ENCODE data around the gene ACOD1. TPM values are rescaled to one million over a fixed set of nuclear protein-coding genes. Genes with fewer than 3 reads are reported as not detected.

The ACOD1 gene
- total RNA-seq, 1 donor from 2014 or later, result not detected

DNA sequence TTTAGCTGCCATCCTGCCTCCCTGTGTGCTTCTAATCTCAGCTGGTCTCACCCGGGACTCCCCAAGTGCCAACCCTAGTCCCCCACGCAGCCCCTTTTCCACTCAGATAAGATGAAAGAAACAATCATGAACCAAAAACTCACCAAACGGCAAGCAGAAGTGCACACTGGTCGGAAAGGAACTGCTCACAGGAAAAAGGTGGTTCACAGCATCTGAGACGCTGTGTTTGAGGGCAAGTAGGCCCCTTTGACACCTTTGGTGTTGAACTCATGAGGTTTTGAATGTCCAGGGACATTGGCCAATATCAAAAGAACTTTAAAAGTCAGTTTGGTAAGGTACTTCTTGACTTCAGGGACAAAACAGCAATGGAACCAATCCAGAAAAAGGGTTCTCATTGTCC, 20.4 kb upstream of the ACOD1 start:
- Histone ChIP-seq H3K27me3 (no peaks in the 10 kb centered on the region), H3K4me3 (no peak overlapping the region), H3K36me3 (no peaks in the 10 kb centered on the region), H3K9me3 (no peaks in the 10 kb centered on the region), H3K27ac (no peak overlapping the region), H3K4me1 (no peaks in the 10 kb centered on the region)
- TF ChIP-seq, protein P1, sequence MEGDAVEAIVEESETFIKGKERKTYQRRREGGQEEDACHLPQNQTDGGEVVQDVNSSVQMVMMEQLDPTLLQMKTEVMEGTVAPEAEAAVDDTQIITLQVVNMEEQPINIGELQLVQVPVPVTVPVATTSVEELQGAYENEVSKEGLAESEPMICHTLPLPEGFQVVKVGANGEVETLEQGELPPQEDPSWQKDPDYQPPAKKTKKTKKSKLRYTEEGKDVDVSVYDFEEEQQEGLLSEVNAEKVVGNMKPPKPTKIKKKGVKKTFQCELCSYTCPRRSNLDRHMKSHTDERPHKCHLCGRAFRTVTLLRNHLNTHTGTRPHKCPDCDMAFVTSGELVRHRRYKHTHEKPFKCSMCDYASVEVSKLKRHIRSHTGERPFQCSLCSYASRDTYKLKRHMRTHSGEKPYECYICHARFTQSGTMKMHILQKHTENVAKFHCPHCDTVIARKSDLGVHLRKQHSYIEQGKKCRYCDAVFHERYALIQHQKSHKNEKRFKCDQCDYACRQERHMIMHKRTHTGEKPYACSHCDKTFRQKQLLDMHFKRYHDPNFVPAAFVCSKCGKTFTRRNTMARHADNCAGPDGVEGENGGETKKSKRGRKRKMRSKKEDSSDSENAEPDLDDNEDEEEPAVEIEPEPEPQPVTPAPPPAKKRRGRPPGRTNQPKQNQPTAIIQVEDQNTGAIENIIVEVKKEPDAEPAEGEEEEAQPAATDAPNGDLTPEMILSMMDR (IDR thresholded peaks at IDR 0.05), result no peak
- TF ChIP-seq POLR2AphosphoS5 (IDR thresholded peaks at IDR 0.05; ENCODE audit: insufficient read depth in 1 of 2, low read depth in 1 of 2), result no peak
- TF ChIP-seq POLR2A (IDR thresholded peaks at IDR 0.05), result no peak
- no peak for DNase-seq (ENCODE audit: extremely low spot score in 2 of 2)
- intact Hi-C loops (cut with DNase I), result no loop called here

DNA sequence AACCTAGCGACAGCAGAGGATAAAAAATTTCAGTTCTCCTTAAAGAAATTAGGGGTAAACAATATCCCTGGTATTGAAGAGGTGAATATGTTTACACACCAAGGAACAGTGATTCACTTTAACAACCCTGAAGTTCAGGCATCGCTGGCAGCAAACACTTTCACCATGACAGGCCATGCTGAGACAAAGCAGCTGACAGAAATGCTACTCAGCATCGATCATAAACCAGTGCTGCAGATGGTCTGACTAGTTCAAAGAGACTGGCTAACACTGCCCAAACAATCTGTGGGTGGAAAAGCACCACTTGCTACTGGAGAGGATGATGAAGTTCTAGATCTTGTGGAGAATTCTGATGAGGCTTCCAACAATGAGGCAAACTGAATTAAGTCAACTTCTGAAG, 19.9 kb upstream of the ACOD1 start:
- Histone ChIP-seq H3K27ac (no peak overlapping the region), H3K4me1 (no peaks in the 10 kb centered on the region), H3K27me3 (no peaks in the 10 kb centered on the region), H3K9me3 (no peaks in the 10 kb centered on the region), H3K4me3 (no peak overlapping the region), H3K36me3 (no peaks in the 10 kb centered on the region)
- TF ChIP-seq, protein P1 (IDR thresholded peaks at IDR 0.05), result no peak
- TF ChIP-seq POLR2A (IDR thresholded peaks at IDR 0.05) (no peak), POLR2AphosphoS5 (IDR thresholded peaks at IDR 0.05; ENCODE audit: insufficient read depth in 1 of 2, low read depth in 1 of 2) (no peak)
- intact Hi-C loops (cut with DNase I), result no loop called here
- no peak for DNase-seq (ENCODE audit: extremely low spot score in 2 of 2)

DNA sequence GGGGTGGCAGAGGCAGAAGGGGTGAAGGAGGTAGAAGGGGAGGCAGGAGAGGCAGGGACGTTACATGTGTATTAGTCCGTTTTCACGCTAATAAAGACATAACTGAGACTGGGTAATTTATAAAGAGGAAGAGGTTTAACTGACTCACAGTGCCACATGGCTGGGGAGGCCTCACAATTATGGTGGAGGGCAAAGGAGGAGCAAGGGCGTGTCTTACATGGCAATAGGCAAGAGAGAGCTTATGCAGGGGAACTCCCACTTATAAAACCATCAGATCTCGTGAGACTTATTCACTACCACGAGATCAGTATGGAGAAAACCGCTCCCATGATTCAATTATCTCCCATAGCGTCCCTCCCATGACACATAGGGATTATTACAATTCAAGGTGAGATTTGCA, 19.0 kb upstream of the ACOD1 start:
- intact Hi-C loops (cut with DNase I), result no loop called here
- TF ChIP-seq, protein P1 (IDR thresholded peaks at IDR 0.05), result no peak
- TF ChIP-seq POLR2A (IDR thresholded peaks at IDR 0.05), result no peak
- TF ChIP-seq POLR2AphosphoS5 (IDR thresholded peaks at IDR 0.05; ENCODE audit: insufficient read depth in 1 of 2, low read depth in 1 of 2), result no peak
- DNase-seq (ENCODE audit: extremely low spot score in 2 of 2), result no peak

DNA sequence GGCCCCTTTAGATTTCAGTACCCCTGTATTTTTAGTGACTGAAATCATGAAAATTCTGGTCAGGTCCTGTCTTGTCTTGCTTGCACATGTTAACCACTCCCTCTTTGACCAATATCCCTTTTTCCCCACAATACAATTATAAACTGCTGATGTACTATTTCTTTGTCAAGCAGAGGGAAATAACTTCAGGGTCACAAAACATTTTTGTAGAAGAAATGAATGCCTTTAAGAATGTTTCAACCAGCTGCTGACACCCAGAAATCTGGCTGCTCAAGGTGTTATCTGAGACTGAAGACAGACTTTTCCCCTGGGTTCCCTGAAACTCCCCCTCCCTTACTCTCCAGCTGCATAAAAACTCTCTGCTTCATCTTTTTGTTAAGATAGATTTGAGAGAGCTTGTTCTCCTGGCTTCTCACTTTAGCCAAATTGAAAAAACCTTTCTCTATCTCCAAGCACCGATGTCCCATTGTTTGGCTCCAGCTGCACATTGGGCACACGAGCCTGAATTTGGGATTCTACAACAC, 18.4 kb upstream of the ACOD1 start:
- no peaks in the 10 kb centered on the region for H3K9me3 ChIP-seq
- intact Hi-C loops (cut with DNase I), result no loop called here
- no peaks in the 10 kb centered on the region for H3K36me3 ChIP-seq
- DNase-seq (ENCODE audit: extremely low spot score in 2 of 2), result no peak
- no peak overlapping the region for H3K4me3 ChIP-seq
- no peaks in the 10 kb centered on the region for H3K4me1 ChIP-seq
- H3K27me3 ChIP-seq, result no peaks in the 10 kb centered on the region
- no peak for TF ChIP-seq POLR2A (IDR thresholded peaks at IDR 0.05)
- TF ChIP-seq, protein P1 (IDR thresholded peaks at IDR 0.05), result no peak
- TF ChIP-seq POLR2AphosphoS5 (IDR thresholded peaks at IDR 0.05; ENCODE audit: insufficient read depth in 1 of 2, low read depth in 1 of 2), result no peak
- no peak overlapping the region for H3K27ac ChIP-seq

More for the DNA sequence above, 19.0 kb upstream of the ACOD1 start:
- no peak overlapping the region for H3K4me3 ChIP-seq
- H3K9me3 ChIP-seq, result no peaks in the 10 kb centered on the region
- no peaks in the 10 kb centered on the region for H3K27me3 ChIP-seq
- H3K27ac ChIP-seq, result no peak overlapping the region
- no peaks in the 10 kb centered on the region for H3K36me3 ChIP-seq
- H3K4me1 ChIP-seq, result no peaks in the 10 kb centered on the region

DNA sequence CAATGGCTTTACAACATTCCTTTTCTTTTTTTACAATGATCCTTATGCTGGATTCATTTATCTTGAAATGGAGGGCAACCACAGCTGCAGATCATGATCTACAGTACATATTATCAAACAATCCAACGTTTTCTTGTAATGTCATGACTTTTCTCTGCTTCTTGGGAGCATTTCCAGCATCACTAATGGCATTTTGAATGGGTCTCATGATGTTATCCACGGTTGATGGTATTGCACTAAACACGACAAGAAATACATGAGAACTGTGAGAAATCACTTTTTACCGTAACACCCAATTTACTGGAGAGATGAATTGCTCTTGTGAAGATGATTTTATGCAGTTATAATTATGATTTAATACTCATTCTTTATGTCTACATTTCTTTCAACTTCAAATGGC, 16.2 kb upstream of the ACOD1 start:
- Histone ChIP-seq H3K4me1 (no peaks in the 10 kb centered on the region), H3K4me3 (no peak overlapping the region), H3K9me3 (no peaks in the 10 kb centered on the region), H3K27ac (no peak overlapping the region), H3K36me3 (no peaks in the 10 kb centered on the region), H3K27me3 (no peaks in the 10 kb centered on the region)
- TF ChIP-seq POLR2A (IDR thresholded peaks at IDR 0.05), result no peak
- no peak for TF ChIP-seq POLR2AphosphoS5 (IDR thresholded peaks at IDR 0.05; ENCODE audit: insufficient read depth in 1 of 2, low read depth in 1 of 2)
- TF ChIP-seq, protein P1 (IDR thresholded peaks at IDR 0.05), result no peak
- DNase-seq (ENCODE audit: extremely low spot score in 2 of 2), result no peak
- intact Hi-C loops (cut with DNase I), result no loop called here
